ENCODE data around the gene BAD. TPM values are rescaled to one million over a fixed set of nuclear protein-coding genes. Genes with fewer than 3 reads are reported as not detected.

Gene BAD
- total RNA-seq, 2 experiments from 2014 or later: 21.2 to 74.2 TPM

DNA sequence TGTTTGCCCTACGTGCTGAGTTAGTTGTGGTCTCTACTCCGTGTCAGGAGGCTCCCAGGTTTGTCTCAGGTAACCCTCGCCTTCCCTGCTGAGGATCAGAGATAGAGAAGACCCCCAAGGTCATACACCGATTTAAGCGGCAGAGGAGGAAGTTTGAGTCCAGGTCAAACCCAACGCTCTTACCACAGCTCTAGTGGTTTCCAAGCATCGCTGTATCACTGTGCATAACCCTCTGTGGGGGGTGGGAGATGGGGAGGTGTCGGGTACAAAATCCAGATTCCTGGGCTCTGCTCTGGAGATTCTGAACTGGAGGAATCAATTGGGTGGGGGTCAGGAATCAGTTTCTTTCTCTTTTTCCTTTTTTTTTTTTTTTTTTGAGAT is 53.5 kb downstream of the BAD start:
- no TSS peak for BruUV-seq (replicated peaks)
- peaks cover 54% of the 10 kb centered on the region for H3K4me1 ChIP-seq (ENCODE audit: insufficient read depth, low read length, poor library complexity, severe bottlenecking)

DNA sequence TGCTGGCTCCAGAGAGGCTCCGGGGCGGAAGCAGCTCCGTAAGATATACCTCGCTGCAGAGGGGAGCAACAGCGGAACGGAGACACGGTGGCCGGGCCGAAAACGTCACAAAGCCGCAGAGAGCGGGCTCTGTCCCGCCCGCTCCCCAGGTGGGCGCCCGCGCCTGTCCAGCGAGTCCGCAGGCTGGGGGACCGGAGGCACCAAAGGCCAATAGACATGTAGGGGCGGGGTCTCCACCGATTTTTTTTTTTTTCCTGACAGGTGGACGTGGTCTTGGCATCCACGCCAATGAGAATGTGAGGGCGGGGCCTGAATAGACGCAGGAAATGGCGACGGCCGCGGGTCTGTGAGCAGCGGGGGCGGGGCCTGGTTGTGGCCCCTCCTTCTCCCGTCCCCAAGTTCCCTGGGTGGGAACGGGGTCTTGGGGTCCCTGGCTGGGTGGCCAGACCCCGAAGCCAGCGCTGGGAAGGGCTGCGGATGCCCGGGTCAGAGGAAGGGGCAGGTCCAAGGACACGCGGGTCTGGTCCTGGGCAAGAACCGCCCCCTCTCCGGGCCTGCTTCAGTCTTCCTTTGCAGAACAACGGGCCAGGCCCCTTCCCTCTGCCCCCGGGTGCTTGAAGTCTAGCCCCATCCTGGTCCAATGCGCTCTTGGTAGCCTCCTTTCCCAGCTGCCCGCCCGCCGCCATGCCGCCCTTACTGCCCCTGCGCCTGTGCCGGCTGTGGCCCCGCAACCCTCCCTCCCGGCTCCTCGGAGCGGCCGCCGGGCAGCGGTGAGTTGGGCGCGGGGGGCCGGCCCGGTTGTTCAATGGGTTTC is 54.1 kb downstream of the BAD start, which contains the start of gene DNAJC4:
TSS of gene DNAJC4 (plus strand) at position 378 of the 814 bp plus-strand sequence. CDS start at position 685, 307 bp downstream.
- TF ChIP-seq, protein P1, sequence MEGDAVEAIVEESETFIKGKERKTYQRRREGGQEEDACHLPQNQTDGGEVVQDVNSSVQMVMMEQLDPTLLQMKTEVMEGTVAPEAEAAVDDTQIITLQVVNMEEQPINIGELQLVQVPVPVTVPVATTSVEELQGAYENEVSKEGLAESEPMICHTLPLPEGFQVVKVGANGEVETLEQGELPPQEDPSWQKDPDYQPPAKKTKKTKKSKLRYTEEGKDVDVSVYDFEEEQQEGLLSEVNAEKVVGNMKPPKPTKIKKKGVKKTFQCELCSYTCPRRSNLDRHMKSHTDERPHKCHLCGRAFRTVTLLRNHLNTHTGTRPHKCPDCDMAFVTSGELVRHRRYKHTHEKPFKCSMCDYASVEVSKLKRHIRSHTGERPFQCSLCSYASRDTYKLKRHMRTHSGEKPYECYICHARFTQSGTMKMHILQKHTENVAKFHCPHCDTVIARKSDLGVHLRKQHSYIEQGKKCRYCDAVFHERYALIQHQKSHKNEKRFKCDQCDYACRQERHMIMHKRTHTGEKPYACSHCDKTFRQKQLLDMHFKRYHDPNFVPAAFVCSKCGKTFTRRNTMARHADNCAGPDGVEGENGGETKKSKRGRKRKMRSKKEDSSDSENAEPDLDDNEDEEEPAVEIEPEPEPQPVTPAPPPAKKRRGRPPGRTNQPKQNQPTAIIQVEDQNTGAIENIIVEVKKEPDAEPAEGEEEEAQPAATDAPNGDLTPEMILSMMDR (conservative IDR thresholded peaks at IDR 0.05; ENCODE audit: low read length): no peak
- TF ChIP-seq EZH2phosphoT487 (IDR thresholded peaks at IDR 0.05; ENCODE audit: borderline replicate concordance, low read depth, low read length): no peak
- peak within 1 kb of the TSS; percentile 72 for H3K4me3 ChIP-seq (ENCODE audit: low read depth, low read length, poor library complexity, severe bottlenecking)
- H3K9me2 ChIP-seq (ENCODE audit: insufficient read depth, low read length): no peaks in the 10 kb centered on the region
- no TSS peak for BruUV-seq (replicated peaks)
- H3K79me2 ChIP-seq (ENCODE audit: insufficient read depth, low read depth, low read length): peaks cover 8% of the 10 kb centered on the region; the same call in 1 of the 2 replicates
- no peaks in the 10 kb centered on the region for H3K9me3 ChIP-seq (ENCODE audit: low read length)
- peak within 1 kb of the TSS; percentile 54 for H2AFZ ChIP-seq (ENCODE audit: low read length)
- intact Hi-C loops (cut with micrococcal nuclease; ENCODE audit: unreplicated experiment): loop anchor here (1.0 kb wide), 1 partner anchor 10 kb away; no protein-coding TSS in a partner anchor
- H3K4me2 ChIP-seq (ENCODE audit: low read length): peak within 1 kb of the TSS; percentile 94
- DNase-seq (ENCODE audit: low spot score): peak; percentile 95
- no peaks in the 10 kb centered on the region for H3K36me3 ChIP-seq (ENCODE audit: insufficient read depth, low read length)
- peaks cover 50% of the 10 kb centered on the region for H3K4me1 ChIP-seq (ENCODE audit: insufficient read depth, low read length, poor library complexity, severe bottlenecking)
- peak within 1 kb of the TSS; percentile 66 for H3K27ac ChIP-seq (ENCODE audit: low read depth, low read length, poor library complexity, severe bottlenecking)
- ChIA-PET CTCF (ENCODE audit: unreplicated experiment) (no interaction called here), POLR2A (interaction anchor here (0.6 to 1.0 kb wide), 3 partner anchors 11 to 1640 kb away, joined by 3 to 4 read pairs (median 4); partner anchors contain the start of gene FKBP2)
- no peaks in the 10 kb centered on the region for H4K20me1 ChIP-seq (ENCODE audit: insufficient read depth, low read length)

More for the DNA sequence above, 53.5 kb downstream of the BAD start:
- Histone ChIP-seq H4K20me1 (ENCODE audit: insufficient read depth, low read length) (no peaks in the 10 kb centered on the region), H2AFZ (ENCODE audit: low read length) (peak overlapping the region; percentile 54), H3K79me2 (ENCODE audit: insufficient read depth, low read depth, low read length) (peaks cover 8% of the 10 kb centered on the region; the same call in 1 of the 2 replicates), H3K27ac (ENCODE audit: low read depth, low read length, poor library complexity, severe bottlenecking) (peak overlapping the region; percentile 66), H3K9me3 (ENCODE audit: low read length) (no peaks in the 10 kb centered on the region), H3K4me2 (ENCODE audit: low read length) (peak overlapping the region; percentile 94), H3K36me3 (ENCODE audit: insufficient read depth, low read length) (no peaks in the 10 kb centered on the region), H3K9me2 (ENCODE audit: insufficient read depth, low read length) (no peaks in the 10 kb centered on the region), H3K4me3 (ENCODE audit: low read depth, low read length, poor library complexity, severe bottlenecking) (peak overlapping the region; percentile 72)
- ChIA-PET CTCF (ENCODE audit: unreplicated experiment) (no interaction called here), POLR2A (interaction anchor here (0.6 to 1.0 kb wide), 3 partner anchors 10 to 1640 kb away, joined by 3 to 4 read pairs (median 3); partner anchors contain the start of gene FKBP2)
- intact Hi-C loops (cut with micrococcal nuclease; ENCODE audit: unreplicated experiment): loop anchor here (1.0 kb wide), 1 partner anchor 9 kb away; no protein-coding TSS in a partner anchor
- no peak for TF ChIP-seq EZH2phosphoT487 (IDR thresholded peaks at IDR 0.05; ENCODE audit: borderline replicate concordance, low read depth, low read length)
- TF ChIP-seq, protein P1 (conservative IDR thresholded peaks at IDR 0.05; ENCODE audit: low read length): no peak
- DNase-seq (ENCODE audit: low spot score): peak; percentile 46

All from OCI-LY7 (cell line).